ENCODE measurements around the gene LY86. TPM values are rescaled to one million over a fixed set of nuclear protein-coding genes. Genes with fewer than 3 reads are reported as not detected.

Gene LY86
- total and polyA plus RNA-seq, 2 donors (not counting 3 experiments of a cell fraction or from before 2014, with no cell fraction given): not detected

- Histone ChIP-seq H3K9me3 (replicated peaks; ENCODE audit: control insufficient read depth, insufficient read depth, low read length) (no peaks in the 10 kb centered on the region), H3K79me2 (ENCODE audit: control insufficient read depth, insufficient read depth, low read length) (no peaks in the 10 kb centered on the region), H3K4me1 (ENCODE audit: control insufficient read depth, extremely low read depth, insufficient read depth, low read length) (no peaks in the 10 kb centered on the region), H3K4me2 (ENCODE audit: insufficient read depth, low read length) (no peak overlapping the region), H3K4me3 (replicated peaks in 1 of 3; ENCODE audit: insufficient read depth in 1 of 3, low read depth in 1 of 3, low read length in 3 of 3) (no peak overlapping the region), H3K27ac (ENCODE audit: insufficient read depth, low read depth, low read length) (no peak overlapping the region), H3K36me3 (ENCODE audit: control insufficient read depth in 2 of 2, extremely low read depth in 1 of 2, insufficient read depth in 2 of 2, low read length in 2 of 2) (no peaks in the 10 kb centered on the region), H3K27me3 (ENCODE audit: control insufficient read depth in 2 of 2, insufficient read depth in 2 of 2, low read length in 2 of 2) (no peaks in the 10 kb centered on the region), H2AFZ (ENCODE audit: low read depth, low read length) (no peak overlapping the region), H4K20me1 (replicated peaks; ENCODE audit: control insufficient read depth, extremely low read depth, insufficient read depth, low read length) (no peaks in the 10 kb centered on the region), H3K9ac (replicated peaks; ENCODE audit: extremely low read depth, insufficient read depth, low read length) (no peak overlapping the region), H3K9me1 (replicated peaks; ENCODE audit: control insufficient read depth, extremely low read depth, insufficient read depth, low read length) (no peaks in the 10 kb centered on the region)
- BruUV-seq (replicated peaks): no TSS peak
- intact Hi-C loops (cut with micrococcal nuclease) (no loop called here), dilution Hi-C loops (cut with MboI; ENCODE audit: extremely low pct_ligation_motif_present, low sequenced_read_pairs) (no loop called here)
- DNase-seq (ENCODE audit: low read depth, low spot score) (no peak), FAIRE-seq (no peak)
- POLR2A ChIA-PET: no interaction called here
- TF ChIP-seq FOS (IDR thresholded peaks at IDR 0.05; ENCODE audit: borderline replicate concordance, insufficient read depth, low read length) (no peak), GATA2 (IDR thresholded peaks at IDR 0.05; ENCODE audit: insufficient read depth, insufficient read length, low read depth, low read length) (no peak), MYC (IDR thresholded peaks at IDR 0.05; ENCODE audit: low read depth, low read length) (no peak), POLR2AphosphoS5 (IDR thresholded peaks at IDR 0.05; ENCODE audit: insufficient read depth, low read depth, low read length) (no peak), POLR2A (IDR thresholded peaks at IDR 0.05; ENCODE audit: low read depth, low read length) (no peak), EZH2 (IDR thresholded peaks at IDR 0.05; ENCODE audit: borderline replicate concordance, low read depth, low read length, severe bottlenecking) (no peak)
- TF ChIP-seq, protein P1, sequence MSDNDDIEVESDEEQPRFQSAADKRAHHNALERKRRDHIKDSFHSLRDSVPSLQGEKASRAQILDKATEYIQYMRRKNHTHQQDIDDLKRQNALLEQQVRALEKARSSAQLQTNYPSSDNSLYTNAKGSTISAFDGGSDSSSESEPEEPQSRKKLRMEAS (IDR thresholded peaks at IDR 0.05; ENCODE audit: insufficient read depth, insufficient read length): no peak
- CTCF ChIA-PET: no interaction called here
Observed at GRCh38 chr6:6583836-6584235, 4.7 kb upstream of the LY86 start.

DNA sequence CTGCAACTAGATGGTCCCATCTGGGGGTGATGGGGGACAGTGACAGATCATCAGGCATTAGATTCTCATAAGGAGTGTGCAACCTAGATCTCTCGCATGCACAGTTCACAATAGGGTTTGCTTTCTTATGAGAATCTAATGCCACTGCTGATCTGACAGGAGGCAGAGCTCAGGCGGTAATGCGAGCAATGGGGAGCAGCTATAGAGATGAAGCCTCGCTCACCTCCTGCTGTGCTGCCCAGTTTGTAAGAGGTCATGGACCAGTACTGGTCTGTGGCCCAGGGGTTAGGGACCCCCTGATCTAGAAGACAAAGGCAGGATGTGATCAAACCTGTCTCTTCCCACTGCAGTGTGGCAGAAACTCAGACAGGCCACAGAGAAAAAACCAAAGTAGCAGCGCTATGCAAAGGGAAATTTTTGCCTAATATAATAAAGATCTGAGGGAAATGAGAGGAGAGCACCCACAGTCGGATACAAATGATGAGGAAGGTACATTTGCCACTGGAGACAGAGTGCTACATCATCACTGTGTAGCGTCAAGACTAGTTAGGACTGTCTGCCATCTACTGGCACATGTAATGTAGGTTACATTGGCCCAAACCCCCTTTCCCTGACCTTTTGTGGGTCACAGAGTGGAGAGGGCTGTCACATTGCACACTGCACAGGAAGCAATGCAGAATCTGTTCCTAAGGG lies 4.1 kb upstream of the LY86 start:
- dilution Hi-C loops (cut with MboI; ENCODE audit: extremely low pct_ligation_motif_present, low sequenced_read_pairs): no loop called here
- no peaks in the 10 kb centered on the region for H3K4me1 ChIP-seq (ENCODE audit: control insufficient read depth, extremely low read depth, insufficient read depth, low read length)
- no peaks in the 10 kb centered on the region for H3K36me3 ChIP-seq (ENCODE audit: control insufficient read depth in 2 of 2, extremely low read depth in 1 of 2, insufficient read depth in 2 of 2, low read length in 2 of 2)
- POLR2A ChIA-PET: no interaction called here
- H3K79me2 ChIP-seq (ENCODE audit: control insufficient read depth, insufficient read depth, low read length): no peaks in the 10 kb centered on the region
- BruUV-seq (replicated peaks): no TSS peak
- H2AFZ ChIP-seq (ENCODE audit: low read depth, low read length): no peak overlapping the region
- H3K4me2 ChIP-seq (ENCODE audit: insufficient read depth, low read length): no peak overlapping the region
- H3K4me3 ChIP-seq (replicated peaks in 1 of 3; ENCODE audit: insufficient read depth in 1 of 3, low read depth in 1 of 3, low read length in 3 of 3): no peak overlapping the region
- no peaks in the 10 kb centered on the region for H3K9me3 ChIP-seq (replicated peaks; ENCODE audit: control insufficient read depth, insufficient read depth, low read length)
- no peak for TF ChIP-seq POLR2A (IDR thresholded peaks at IDR 0.05; ENCODE audit: low read depth, low read length)
- no peak for TF ChIP-seq JUN (IDR thresholded peaks at IDR 0.05; ENCODE audit: borderline replicate concordance, insufficient read depth, insufficient read length, low read depth)
- TF ChIP-seq, protein P2, sequence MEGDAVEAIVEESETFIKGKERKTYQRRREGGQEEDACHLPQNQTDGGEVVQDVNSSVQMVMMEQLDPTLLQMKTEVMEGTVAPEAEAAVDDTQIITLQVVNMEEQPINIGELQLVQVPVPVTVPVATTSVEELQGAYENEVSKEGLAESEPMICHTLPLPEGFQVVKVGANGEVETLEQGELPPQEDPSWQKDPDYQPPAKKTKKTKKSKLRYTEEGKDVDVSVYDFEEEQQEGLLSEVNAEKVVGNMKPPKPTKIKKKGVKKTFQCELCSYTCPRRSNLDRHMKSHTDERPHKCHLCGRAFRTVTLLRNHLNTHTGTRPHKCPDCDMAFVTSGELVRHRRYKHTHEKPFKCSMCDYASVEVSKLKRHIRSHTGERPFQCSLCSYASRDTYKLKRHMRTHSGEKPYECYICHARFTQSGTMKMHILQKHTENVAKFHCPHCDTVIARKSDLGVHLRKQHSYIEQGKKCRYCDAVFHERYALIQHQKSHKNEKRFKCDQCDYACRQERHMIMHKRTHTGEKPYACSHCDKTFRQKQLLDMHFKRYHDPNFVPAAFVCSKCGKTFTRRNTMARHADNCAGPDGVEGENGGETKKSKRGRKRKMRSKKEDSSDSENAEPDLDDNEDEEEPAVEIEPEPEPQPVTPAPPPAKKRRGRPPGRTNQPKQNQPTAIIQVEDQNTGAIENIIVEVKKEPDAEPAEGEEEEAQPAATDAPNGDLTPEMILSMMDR (IDR thresholded peaks at IDR 0.05; ENCODE audit: extremely low read depth in 1 of 2, insufficient read depth in 1 of 2, low read depth in 1 of 2, low read length in 2 of 2): no peak
- no peak for TF ChIP-seq POLR2AphosphoS5 (IDR thresholded peaks at IDR 0.05; ENCODE audit: insufficient read depth, low read depth, low read length)
- TF ChIP-seq, protein P1 (IDR thresholded peaks at IDR 0.05; ENCODE audit: insufficient read depth, insufficient read length): no peak
- no peaks in the 10 kb centered on the region for H3K27me3 ChIP-seq (ENCODE audit: control insufficient read depth in 2 of 2, insufficient read depth in 2 of 2, low read length in 2 of 2)
- CTCF ChIA-PET: no interaction called here
- DNase-seq (ENCODE audit: low read depth, low spot score): no peak
- no peaks in the 10 kb centered on the region for H4K20me1 ChIP-seq (replicated peaks; ENCODE audit: control insufficient read depth, extremely low read depth, insufficient read depth, low read length)
- intact Hi-C loops (cut with micrococcal nuclease): no loop called here
- H3K9ac ChIP-seq (replicated peaks; ENCODE audit: extremely low read depth, insufficient read depth, low read length): no peak overlapping the region
- H3K9me1 ChIP-seq (replicated peaks; ENCODE audit: control insufficient read depth, extremely low read depth, insufficient read depth, low read length): no peaks in the 10 kb centered on the region
- FAIRE-seq: no peak
- H3K27ac ChIP-seq (ENCODE audit: insufficient read depth, low read depth, low read length): no peak overlapping the region
